Choroid plexus epithelial cell (primary cell): ENCODE data around the gene HABP2.

Experiments used
- DNase-seq: peaks from one replicate; pipeline ENCODE4 v3.0.0-alpha.2; 2010; ENCODE audit warnings: low read depth
- H3K4me3 ChIP-seq: 2 replicates; pipeline ENCODE4 v1.5.1; 2011; ENCODE audit warnings: low read depth, mild to moderate bottlenecking, control low read depth, low read length, moderate library complexity
- CTCF ChIP-seq: conservative IDR thresholded peaks from 2 replicates; pipeline ENCODE4 v1.5.1; 2011; ENCODE audit warnings: low read depth, mild to moderate bottlenecking, control low read depth, inconsistent platforms, low read length, moderate library complexity

HABP2 gene

GRCh38 chr10:113616244-113617074 lies 63.6 kb downstream of the HABP2 start:
- TF ChIP-seq CTCF, result peak; percentile 52
- H3K4me3 ChIP-seq, result no peak overlapping the region
- peak; percentile 20 for DNase-seq

GRCh38 chr10:113617086-113617485 lies 64.2 kb downstream of the HABP2 start:
- no peak overlapping the region for H3K4me3 ChIP-seq
- TF ChIP-seq CTCF, result no peak
- no peak for DNase-seq

GRCh38 chr10:113618338-113618737 lies 65.5 kb downstream of the HABP2 start:
- DNase-seq, result no peak
- no peak overlapping the region for H3K4me3 ChIP-seq
- TF ChIP-seq CTCF, result no peak

GRCh38 chr10:113619401-113619800 lies 66.5 kb downstream of the HABP2 start:
- no peak for DNase-seq
- TF ChIP-seq CTCF, result no peak
- H3K4me3 ChIP-seq, result no peak overlapping the region

GRCh38 chr10:113620511-113620910 lies 67.7 kb downstream of the HABP2 start:
- TF ChIP-seq CTCF, result no peak
- DNase-seq, result no peak
- no peak overlapping the region for H3K4me3 ChIP-seq

GRCh38 chr10:113620936-113621335 lies 68.1 kb downstream of the HABP2 start:
- no peak for TF ChIP-seq CTCF
- DNase-seq, result no peak
- H3K4me3 ChIP-seq, result no peak overlapping the region

- DNase-seq, result no peak
- TF ChIP-seq CTCF, result no peak
Measured at GRCh38 chr10:113621799-113622198, 68.9 kb downstream of the HABP2 start.

More at GRCh38 chr10:113621799-113622198, 68.9 kb downstream of the HABP2 start:
- no peak overlapping the region for H3K4me3 ChIP-seq
